ENCODE results near the gene RFX2. TPM values are rescaled to one million over a fixed set of nuclear protein-coding genes. Genes with fewer than 3 reads are reported as not detected.
A peak's percentile ranks its signal among the peaks of the same experiment; 100 is the strongest.

Gene RFX2
- total RNA-seq, 3 donors from 2014 or later = 6.1 to 16.2 (median 9.2) TPM

DNA sequence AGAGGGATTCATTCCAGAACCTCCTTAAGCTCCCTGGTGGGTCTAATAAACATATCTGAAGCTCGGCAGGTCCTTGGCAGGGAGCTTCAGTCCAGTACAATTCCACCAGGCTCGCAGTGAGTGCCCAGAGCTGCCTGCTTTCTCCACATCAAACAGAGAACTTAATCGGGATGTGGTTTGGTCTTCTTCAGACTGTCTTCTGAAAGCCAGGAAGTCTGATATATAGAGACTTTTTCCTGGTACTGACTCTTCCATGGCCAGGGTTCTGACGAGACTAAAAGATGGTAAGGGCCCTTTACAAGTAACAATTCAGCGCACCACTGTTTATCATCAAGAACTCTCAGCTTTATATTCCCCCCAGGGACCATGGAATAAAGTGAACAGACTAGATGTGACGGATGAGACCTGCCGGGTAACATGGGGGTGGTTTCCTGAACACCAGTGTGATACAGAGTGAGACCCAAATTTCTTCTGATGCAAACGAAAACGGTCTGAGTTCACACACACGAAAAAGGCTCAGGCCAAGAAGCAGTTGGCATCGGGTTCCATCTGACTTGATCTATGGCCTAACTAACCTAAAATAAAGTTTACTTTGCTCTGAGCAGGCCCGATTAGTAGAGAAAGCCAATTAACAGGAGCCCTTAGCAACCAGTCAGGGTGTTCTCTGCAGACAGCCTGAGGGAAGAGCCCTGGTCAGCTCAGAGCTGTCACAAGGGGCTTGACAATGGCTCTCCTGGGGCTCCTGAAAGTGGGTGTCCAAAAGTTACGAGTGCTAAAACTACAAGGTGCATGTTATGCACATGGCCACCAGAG lies 161.3 kb downstream of the RFX2 start:
- H3K27ac ChIP-seq = peak overlapping the region; percentile 74 to 81
- no peaks in the 10 kb centered on the region for H3K27me3 ChIP-seq

DNA sequence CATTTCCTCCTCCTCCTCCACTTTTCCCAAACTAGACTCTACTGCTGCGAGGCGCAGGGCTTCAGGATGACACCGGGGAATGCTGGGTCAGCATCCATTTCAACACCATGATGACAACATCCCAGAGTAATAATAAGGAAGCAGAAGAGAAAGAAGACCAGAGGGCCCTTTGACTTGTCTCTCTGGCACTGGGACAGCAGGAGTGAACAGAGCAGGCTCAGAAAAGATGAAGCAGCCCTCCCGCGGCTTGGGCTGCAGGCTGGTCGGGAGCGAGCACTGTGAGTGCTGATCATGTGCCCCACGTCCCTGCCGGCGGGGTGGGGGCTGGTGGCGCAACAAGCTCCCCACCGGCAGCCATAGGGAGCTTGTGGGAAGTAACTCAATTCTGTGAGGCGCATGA lies 162.9 kb downstream of the RFX2 start:
- no peak for TF ChIP-seq CTCF (IDR thresholded peaks at IDR 0.05)
- peak; percentile 18 to 77 (median 54) for TF ChIP-seq POLR2AphosphoS5 (IDR thresholded peaks at IDR 0.05)
- H3K4me1 ChIP-seq = peaks cover 0 to 7% of the 10 kb centered on the region in 2 donors
- intact Hi-C loops (cut with DNase I; ENCODE audit: low total_unique reads) = no loop called here
- H3K36me3 ChIP-seq = no peaks in the 10 kb centered on the region
- no peaks in the 10 kb centered on the region for H3K27me3 ChIP-seq
- H3K9me3 ChIP-seq = no peaks in the 10 kb centered on the region
- peak overlapping the region; percentile 74 to 81 for H3K27ac ChIP-seq
- peak in 1 of 2 donors; percentile 68 for DNase-seq (ENCODE audit: low spot score in 2 of 2)
- peak overlapping the region in 2 of 3 donors; percentile 18 to 40 for H3K4me3 ChIP-seq

More for the DNA sequence above, 161.3 kb downstream of the RFX2 start:
- Histone ChIP-seq H3K36me3 (no peaks in the 10 kb centered on the region), H3K4me3 (no peak overlapping the region), H3K9me3 (no peaks in the 10 kb centered on the region), H3K4me1 (peaks cover 0 to 3% of the 10 kb centered on the region in 2 donors)
- intact Hi-C loops (cut with DNase I; ENCODE audit: low total_unique reads) = no loop called here
- DNase-seq (ENCODE audit: low spot score in 2 of 2) = no peak
- TF ChIP-seq POLR2AphosphoS5 (IDR thresholded peaks at IDR 0.05) = no peak
- TF ChIP-seq POLR2A (IDR thresholded peaks at IDR 0.05) = no peak
- TF ChIP-seq CTCF (IDR thresholded peaks at IDR 0.05) = no peak

GRCh38 chr19:5943623-5944022 lies 166.7 kb downstream of the RFX2 start:
- Histone ChIP-seq H3K36me3 (no peaks in the 10 kb centered on the region), H3K27ac (peak overlapping the region; percentile 25 to 64), H3K9me3 (no peaks in the 10 kb centered on the region), H3K4me1 (peaks cover 0 to 7% of the 10 kb centered on the region in 2 donors), H3K4me3 (no peak overlapping the region), H3K27me3 (no peaks in the 10 kb centered on the region)
- TF ChIP-seq POLR2A (IDR thresholded peaks at IDR 0.05) (no peak), CTCF (IDR thresholded peaks at IDR 0.05) (no peak), POLR2AphosphoS5 (IDR thresholded peaks at IDR 0.05) (no peak)
- no peak for DNase-seq (ENCODE audit: low spot score in 2 of 2)
- intact Hi-C loops (cut with DNase I; ENCODE audit: low total_unique reads) = no loop called here

Other genes with a start within 250 kb of the RFX2 start
- not detected for gene FUT5, start 240.0 kb downstream of the RFX2 start, total RNA-seq
- 100 to 1,000 TPM; 186 to 278 (median 186) TPM for gene NDUFA11, start 206.7 kb downstream of the RFX2 start, total RNA-seq
- 10 to 100 TPM in 1 of 3 donors, 1 to 10 TPM in 2; 6.1 to 11.8 (median 9.2) TPM for gene VMAC, start 205.6 kb downstream of the RFX2 start, total RNA-seq
- gene CAPS, start 196.2 kb downstream of the RFX2 start, total RNA-seq = 10 to 100 TPM in 2 of 3 donors, 1 to 10 TPM in 1; 9.4 to 19.0 (median 16.4) TPM
- 10 to 100 TPM; 54.4 to 66.2 (median 64.9) TPM for gene RANBP3, start 132.4 kb downstream of the RFX2 start, total RNA-seq
- under 1 TPM in 2 of 3 donors, not detected in 1; 0.16 to 0.33 TPM for gene ACSBG2, start 25.2 kb upstream of the RFX2 start, total RNA-seq
- gene MLLT1, start 169.5 kb upstream of the RFX2 start, total RNA-seq = 10 to 100 TPM; 13.6 to 16.4 (median 13.8) TPM
- under 1 TPM in 1 of 3 donors, not detected in 2; 0.33 TPM for gene ACER1, start 223.1 kb upstream of the RFX2 start, total RNA-seq

All from breast epithelium (tissue), 4 donors.